HepG2 (cell line): Measurements from ENCODE around the gene MPPE1. TPM values are rescaled to one million over a fixed set of nuclear protein-coding genes. Genes with fewer than 3 reads are reported as not detected.
A peak's percentile ranks its signal among the peaks of the same experiment; 100 is the strongest.

ENCODE experiments used
- CEBPG ChIP-seq: IDR thresholded peaks from 2 replicates; pipeline ENCODE4 v1.6.1; 2016
- MEIS1 ChIP-seq: sonication (generic); formaldehyde crosslinking; IDR thresholded peaks from 2 replicates; pipeline ENCODE4 v1.9.0; 2021; ENCODE audit warnings: mild to moderate bottlenecking, missing genetic modification reagents, moderate library complexity, borderline replicate concordance
- MIER3 ChIP-seq: IDR thresholded peaks from 2 replicates; pipeline ENCODE4 v1.6.1; 2016; ENCODE audit warnings: missing compliant biosample characterization, borderline replicate concordance
- MTF2 ChIP-seq: sonication (generic); formaldehyde crosslinking; IDR thresholded peaks from 2 replicates; pipeline ENCODE4 v1.5.0; 2020; ENCODE audit warnings: missing genetic modification reagents, borderline replicate concordance
- NR2F6 ChIP-seq, 2 experiments: IDR thresholded peaks; 2 replicates each; pipeline ENCODE4 v1.6.1; 2016; ENCODE audit warnings: antibody characterized with exemption in 1 of 2, mild to moderate bottlenecking in 1 of 2
- POGK ChIP-seq: sonication (generic); formaldehyde crosslinking; conservative IDR thresholded peaks from 2 replicates; pipeline ENCODE4 v1.8.0; 2022; ENCODE audit warnings: mild to moderate bottlenecking, moderate library complexity, missing genetic modification reagents
- RFX3 ChIP-seq: IDR thresholded peaks from 2 replicates; pipeline ENCODE4 v1.6.1; 2016; ENCODE audit warnings: missing biosample characterization, missing genetic modification reagents
- RNF2 ChIP-seq: fragments of 450-650 bp; conservative IDR thresholded peaks from 2 replicates; pipeline ENCODE4 v1.6.1; 2016; ENCODE audit warnings: low read depth
- YEATS4 ChIP-seq: sonication (generic); formaldehyde crosslinking; IDR thresholded peaks from 2 replicates; pipeline ENCODE4 v1.4.0; 2020; ENCODE audit warnings: missing genetic modification reagents, borderline replicate concordance
- ZBTB39 ChIP-seq: sonication (generic); formaldehyde crosslinking; IDR thresholded peaks from 2 replicates; pipeline ENCODE4 v1.5.0; 2020; ENCODE audit warnings: missing genetic modification reagents
- ZGPAT ChIP-seq: IDR thresholded peaks from 2 replicates; pipeline ENCODE4 v1.6.1; 2016; ENCODE audit warnings: mild to moderate bottlenecking
- ZNF205 ChIP-seq: IDR thresholded peaks from 2 replicates; pipeline ENCODE4 v1.6.1; 2018; ENCODE audit warnings: missing biosample characterization, missing genetic modification reagents
- ZNF260 ChIP-seq: sonication (generic); formaldehyde crosslinking; IDR thresholded peaks from 2 replicates; pipeline ENCODE4 v1.4.0; 2020; ENCODE audit warnings: missing genetic modification reagents, low read depth, mild to moderate bottlenecking, borderline replicate concordance
- ZNF280D ChIP-seq: sonication (generic); formaldehyde crosslinking; IDR thresholded peaks from 2 replicates; pipeline ENCODE4 v1.5.1; 2020; ENCODE audit warnings: mild to moderate bottlenecking, missing genetic modification reagents
- ZNF33A ChIP-seq: sonication (generic); formaldehyde crosslinking; IDR thresholded peaks from 2 replicates; pipeline ENCODE4 v1.5.1; 2020; ENCODE audit warnings: missing genetic modification reagents, mild to moderate bottlenecking, moderate library complexity, borderline replicate concordance
- polyA plus RNA-seq, 8 experiments: library from polyadenylated mRNA; depleted of rRNA in 3 of 8; stranded (reverse) in 7 of 8; unstranded in 1 of 8; fragments of >200 nt; fragmentation: Illumina TruSeq in 4 of 8; extraction: Trizol in 4 of 8; gene quantifications; 2 replicates each; pipeline versions ENCODE4 v1.2.1 to v1.2.3, GENCODE V29; 2011 to 2016; ENCODE audit warnings: low read depth in 4 of 8, missing spikeins in 1 of 8, mixed read lengths in 1 of 8; ENCODE audit not compliant: insufficient read depth in 1 of 8
- total RNA-seq, 5 experiments: library from RNA; depleted of rRNA; stranded (reverse); fragments of >200 nt; fragmentation: Illumina TruSeq; extraction: Trizol; gene quantifications; 2 replicates each; pipeline ENCODE4 v1.2.3, GENCODE V29; 2016; ENCODE audit warnings: low read depth in 1 of 5
- TF ChIP-seq, protein P1 (sequence below): sonication (generic); formaldehyde crosslinking; IDR thresholded peaks from 2 replicates; pipeline ENCODE4 v1.4.0; 2020; ENCODE audit warnings: mild to moderate bottlenecking, missing genetic modification reagents
- TF ChIP-seq, protein P2 (sequence below): sonication (generic); formaldehyde crosslinking; IDR thresholded peaks from 2 replicates; pipeline ENCODE4 v1.4.0; 2020; ENCODE audit warnings: missing genetic modification reagents

Gene MPPE1
- total and polyA plus RNA-seq, 2 of the 13 experiments (the other 11 are each of a cell fraction or from before 2014, with no cell fraction given), result 9.6 to 11.9 TPM

DNA sequence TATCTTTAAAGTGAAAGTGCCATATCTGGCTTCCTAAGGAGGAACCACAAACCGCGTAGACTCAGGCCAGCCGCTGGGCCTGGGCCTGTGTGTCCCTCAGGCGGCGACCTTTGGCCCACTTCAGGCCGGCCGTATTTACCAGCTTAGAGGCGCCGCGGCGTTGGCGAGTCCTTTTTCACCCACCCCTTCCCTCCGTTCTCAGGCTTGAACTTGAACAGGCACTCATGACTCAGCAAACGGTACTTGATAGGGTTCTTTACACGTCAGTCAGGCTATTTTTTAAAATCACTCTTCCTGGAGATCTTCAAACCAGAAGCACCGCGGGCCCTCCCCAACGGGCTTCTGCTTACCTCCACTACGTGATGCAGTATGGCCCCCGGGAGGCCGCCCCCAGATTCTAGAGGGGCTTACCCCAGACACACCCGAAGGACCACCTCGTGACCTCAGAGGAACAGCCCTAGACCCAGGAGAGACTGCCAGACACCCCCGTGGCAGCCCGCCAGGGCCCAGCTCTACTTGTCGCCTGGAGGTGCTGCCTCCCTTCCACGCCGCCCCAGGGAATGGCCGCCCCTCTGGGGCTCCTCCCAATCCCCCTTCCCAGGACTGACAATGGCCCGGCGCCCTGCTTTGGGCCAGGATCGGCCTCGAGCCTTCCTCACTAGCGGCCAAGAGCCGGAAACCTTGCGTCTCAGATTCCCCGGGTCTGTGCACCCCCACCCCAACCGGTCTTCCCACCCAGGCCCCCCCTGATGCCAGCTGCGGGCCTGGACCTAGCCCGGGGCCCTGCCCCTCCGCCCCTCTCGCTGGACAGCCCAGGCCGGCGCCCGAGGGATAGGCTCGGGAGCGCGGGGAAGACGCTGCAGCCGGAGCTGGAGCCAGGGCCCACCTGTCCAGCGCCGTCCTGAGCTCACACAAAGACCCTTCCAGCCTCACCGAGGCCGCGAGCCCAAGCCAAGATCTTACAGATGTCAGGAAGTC is 39.4 kb upstream of the MPPE1 start (continued):
- peak; percentile 99 for TF ChIP-seq POGK (CRISPR knock-in tag)
- peak; percentile 76 for TF ChIP-seq ZNF205
- peak; percentile 89 for TF ChIP-seq NR2F6 (IDR thresholded peaks at IDR 0.05)
- peak; percentile 91 for TF ChIP-seq NR2F6 (CRISPR knock-in tag; IDR thresholded peaks at IDR 0.05)
- no peak for TF ChIP-seq MTF2 (CRISPR knock-in tag)
- peak; percentile 48 for TF ChIP-seq CEBPG (CRISPR knock-in tag)
- TF ChIP-seq RFX3 (CRISPR knock-in tag), result no peak
- peak; percentile 62; the same call in 1 of the 2 replicates for TF ChIP-seq ZGPAT (CRISPR knock-in tag)
- TF ChIP-seq ZNF280D (CRISPR knock-in tag), result no peak
- TF ChIP-seq ZNF33A, result no peak
- TF ChIP-seq YEATS4 (CRISPR knock-in tag), result no peak; the same call in 1 of the 2 replicates
- TF ChIP-seq, protein P1, sequence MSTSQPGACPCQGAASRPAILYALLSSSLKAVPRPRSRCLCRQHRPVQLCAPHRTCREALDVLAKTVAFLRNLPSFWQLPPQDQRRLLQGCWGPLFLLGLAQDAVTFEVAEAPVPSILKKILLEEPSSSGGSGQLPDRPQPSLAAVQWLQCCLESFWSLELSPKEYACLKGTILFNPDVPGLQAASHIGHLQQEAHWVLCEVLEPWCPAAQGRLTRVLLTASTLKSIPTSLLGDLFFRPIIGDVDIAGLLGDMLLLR (CRISPR knock-in tag), result no peak
- peak; percentile 81; the same call in 1 of the 2 replicates for TF ChIP-seq MIER3 (CRISPR knock-in tag)
- no peak for TF ChIP-seq ZBTB39 (CRISPR knock-in tag)
- no peak for TF ChIP-seq RNF2
- TF ChIP-seq MEIS1 (CRISPR knock-in tag), result no peak
- TF ChIP-seq, protein P2, sequence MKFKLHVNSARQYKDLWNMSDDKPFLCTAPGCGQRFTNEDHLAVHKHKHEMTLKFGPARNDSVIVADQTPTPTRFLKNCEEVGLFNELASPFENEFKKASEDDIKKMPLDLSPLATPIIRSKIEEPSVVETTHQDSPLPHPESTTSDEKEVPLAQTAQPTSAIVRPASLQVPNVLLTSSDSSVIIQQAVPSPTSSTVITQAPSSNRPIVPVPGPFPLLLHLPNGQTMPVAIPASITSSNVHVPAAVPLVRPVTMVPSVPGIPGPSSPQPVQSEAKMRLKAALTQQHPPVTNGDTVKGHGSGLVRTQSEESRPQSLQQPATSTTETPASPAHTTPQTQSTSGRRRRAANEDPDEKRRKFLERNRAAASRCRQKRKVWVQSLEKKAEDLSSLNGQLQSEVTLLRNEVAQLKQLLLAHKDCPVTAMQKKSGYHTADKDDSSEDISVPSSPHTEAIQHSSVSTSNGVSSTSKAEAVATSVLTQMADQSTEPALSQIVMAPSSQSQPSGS, result 0 out of 2 replicates have a peak, but pooled peaks have one; percentile 54
- TF ChIP-seq ZNF260 (CRISPR knock-in tag), result no peak
